ENCODE measurements around the gene CEL.

CEL gene

DNA sequence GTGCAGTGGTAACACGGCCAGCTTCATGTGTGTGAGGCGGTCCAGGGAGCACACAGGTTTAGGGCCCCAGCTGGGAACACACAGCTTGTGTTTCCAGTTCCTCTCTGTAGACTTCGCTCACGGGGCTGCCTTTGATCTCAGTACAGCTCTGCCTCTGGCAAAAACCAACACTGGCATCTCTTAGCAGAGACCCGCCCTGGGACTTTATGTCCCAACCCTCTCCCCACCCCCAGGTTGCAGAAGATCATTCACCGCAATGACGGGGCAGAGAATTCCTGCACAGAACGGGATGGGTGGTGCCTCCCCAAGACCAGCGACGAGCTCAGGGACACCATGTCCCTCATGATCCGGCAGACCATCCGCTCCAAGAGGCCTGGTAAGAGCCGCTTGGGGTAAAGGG, 5.2 kb upstream of the CEL start:
- Histone ChIP-seq H3K27ac (ENCODE audit: low read length) (no peak overlapping the region), H3K9me3 (ENCODE audit: insufficient read depth, low read length) (no peaks in the 10 kb centered on the region), H3K4me3 (ENCODE audit: low read length) (no peak overlapping the region), H3K4me1 (ENCODE audit: low read length) (no peaks in the 10 kb centered on the region), H3K9ac (ENCODE audit: low read length) (no peak overlapping the region), H3K36me3 (replicated peaks; ENCODE audit: low read depth, low read length) (peaks cover 20% of the 10 kb centered on the region), H3K4me2 (ENCODE audit: low read length) (no peak overlapping the region), H3K79me2 (ENCODE audit: low read length) (no peaks in the 10 kb centered on the region), H4K20me1 (ENCODE audit: insufficient read depth, low read length) (no peaks in the 10 kb centered on the region), H3K27me3 (ENCODE audit: low read depth, low read length) (no peaks in the 10 kb centered on the region), H2AFZ (ENCODE audit: low read depth, low read length) (no peak overlapping the region)
- no peak for TF ChIP-seq EZH2phosphoT487 (IDR thresholded peaks at IDR 0.05; ENCODE audit: low read depth)

DNA sequence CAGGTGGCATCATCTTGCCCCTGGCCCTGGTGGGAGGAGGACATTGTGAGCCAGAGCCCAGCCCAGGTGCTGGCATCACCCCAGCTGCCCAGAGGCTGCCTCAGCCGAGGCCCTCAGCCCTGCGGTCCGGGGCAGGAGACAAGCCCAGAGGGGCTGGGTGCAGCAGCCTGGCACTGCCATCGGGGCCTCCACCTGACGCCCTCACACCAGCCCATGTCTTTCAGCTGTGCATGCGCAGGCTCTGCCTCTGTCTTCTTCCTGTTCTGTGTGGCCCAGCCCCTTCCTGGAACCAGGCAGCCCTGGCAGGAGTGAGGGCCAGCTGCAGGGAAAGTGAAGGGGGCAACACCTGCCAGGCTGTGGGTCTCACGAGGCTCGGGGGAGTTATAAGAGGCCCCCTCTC, 4.8 kb upstream of the CEL start:
- no peaks in the 10 kb centered on the region for H3K4me1 ChIP-seq (ENCODE audit: low read length)
- H3K36me3 ChIP-seq (replicated peaks; ENCODE audit: low read depth, low read length): peaks cover 16% of the 10 kb centered on the region
- no peak overlapping the region for H3K27ac ChIP-seq (ENCODE audit: low read length)

DNA sequence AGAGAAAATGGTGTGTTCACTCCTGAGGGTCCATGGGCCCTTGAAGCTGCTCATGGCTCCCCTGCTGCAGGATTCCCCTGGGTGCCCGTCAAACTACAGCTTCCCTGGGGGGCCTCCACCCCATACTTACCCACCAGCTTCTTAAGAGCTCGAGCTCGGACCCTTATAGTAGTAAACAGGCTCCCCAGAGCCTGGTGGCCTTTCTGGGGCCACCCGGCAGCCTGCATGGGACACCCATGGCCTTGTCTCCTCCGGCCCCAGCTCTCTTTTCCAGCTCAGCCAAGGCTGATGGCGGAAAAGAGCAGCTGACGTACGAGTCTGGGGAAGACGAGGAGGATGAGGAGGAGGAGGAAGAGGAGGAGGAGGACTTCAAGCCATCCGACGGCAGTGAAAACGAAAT, 4.2 kb upstream of the CEL start:
- Histone ChIP-seq H3K9me3 (ENCODE audit: insufficient read depth, low read length) (no peaks in the 10 kb centered on the region), H3K4me3 (ENCODE audit: low read length) (no peak overlapping the region), H3K4me2 (ENCODE audit: low read length) (no peak overlapping the region), H3K36me3 (replicated peaks; ENCODE audit: low read depth, low read length) (peaks cover 13% of the 10 kb centered on the region), H3K79me2 (ENCODE audit: low read length) (no peaks in the 10 kb centered on the region), H3K9ac (ENCODE audit: low read length) (no peak overlapping the region), H2AFZ (ENCODE audit: low read depth, low read length) (no peak overlapping the region), H3K27ac (ENCODE audit: low read length) (no peak overlapping the region), H3K27me3 (ENCODE audit: low read depth, low read length) (no peaks in the 10 kb centered on the region), H4K20me1 (ENCODE audit: insufficient read depth, low read length) (no peaks in the 10 kb centered on the region), H3K4me1 (ENCODE audit: low read length) (no peaks in the 10 kb centered on the region)
- no peak for TF ChIP-seq EZH2phosphoT487 (IDR thresholded peaks at IDR 0.05; ENCODE audit: low read depth)
- TF ChIP-seq, protein P1, sequence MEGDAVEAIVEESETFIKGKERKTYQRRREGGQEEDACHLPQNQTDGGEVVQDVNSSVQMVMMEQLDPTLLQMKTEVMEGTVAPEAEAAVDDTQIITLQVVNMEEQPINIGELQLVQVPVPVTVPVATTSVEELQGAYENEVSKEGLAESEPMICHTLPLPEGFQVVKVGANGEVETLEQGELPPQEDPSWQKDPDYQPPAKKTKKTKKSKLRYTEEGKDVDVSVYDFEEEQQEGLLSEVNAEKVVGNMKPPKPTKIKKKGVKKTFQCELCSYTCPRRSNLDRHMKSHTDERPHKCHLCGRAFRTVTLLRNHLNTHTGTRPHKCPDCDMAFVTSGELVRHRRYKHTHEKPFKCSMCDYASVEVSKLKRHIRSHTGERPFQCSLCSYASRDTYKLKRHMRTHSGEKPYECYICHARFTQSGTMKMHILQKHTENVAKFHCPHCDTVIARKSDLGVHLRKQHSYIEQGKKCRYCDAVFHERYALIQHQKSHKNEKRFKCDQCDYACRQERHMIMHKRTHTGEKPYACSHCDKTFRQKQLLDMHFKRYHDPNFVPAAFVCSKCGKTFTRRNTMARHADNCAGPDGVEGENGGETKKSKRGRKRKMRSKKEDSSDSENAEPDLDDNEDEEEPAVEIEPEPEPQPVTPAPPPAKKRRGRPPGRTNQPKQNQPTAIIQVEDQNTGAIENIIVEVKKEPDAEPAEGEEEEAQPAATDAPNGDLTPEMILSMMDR (IDR thresholded peaks at IDR 0.05; ENCODE audit: low read depth, low read length): no peak

More for the DNA sequence above, 4.8 kb upstream of the CEL start:
- H3K27me3 ChIP-seq (ENCODE audit: low read depth, low read length): no peaks in the 10 kb centered on the region
- TF ChIP-seq, protein P1 (IDR thresholded peaks at IDR 0.05; ENCODE audit: low read depth, low read length): no peak
- TF ChIP-seq EZH2phosphoT487 (IDR thresholded peaks at IDR 0.05; ENCODE audit: low read depth): no peak
- no peak overlapping the region for H2AFZ ChIP-seq (ENCODE audit: low read depth, low read length)
- H3K4me2 ChIP-seq (ENCODE audit: low read length): no peak overlapping the region
- no peaks in the 10 kb centered on the region for H3K79me2 ChIP-seq (ENCODE audit: low read length)
- H4K20me1 ChIP-seq (ENCODE audit: insufficient read depth, low read length): no peaks in the 10 kb centered on the region
- no peak overlapping the region for H3K4me3 ChIP-seq (ENCODE audit: low read length)
- no peaks in the 10 kb centered on the region for H3K9me3 ChIP-seq (ENCODE audit: insufficient read depth, low read length)
- no peak overlapping the region for H3K9ac ChIP-seq (ENCODE audit: low read length)

DNA sequence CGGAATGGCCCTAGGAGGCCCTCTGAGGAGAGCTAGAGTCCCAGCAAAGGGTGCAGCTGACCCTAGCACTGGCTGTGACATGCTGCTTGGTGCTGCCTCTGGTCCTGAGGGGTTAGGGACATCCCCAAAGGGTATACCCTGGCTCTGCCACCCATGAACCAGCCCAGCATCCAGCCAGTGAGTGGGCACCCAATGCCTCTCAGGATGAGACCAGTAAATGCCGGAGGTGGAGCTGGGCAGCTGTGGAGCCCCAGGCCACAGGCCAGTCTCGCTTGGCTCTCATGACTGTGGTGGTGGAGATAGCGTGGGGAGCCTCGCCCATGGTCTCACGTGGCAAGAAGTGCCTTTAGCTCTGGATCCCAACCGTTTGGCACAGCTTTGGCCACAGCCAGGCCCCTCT, 3.7 kb upstream of the CEL start:
- H3K27me3 ChIP-seq (ENCODE audit: low read depth, low read length): no peaks in the 10 kb centered on the region
- H3K9me3 ChIP-seq (ENCODE audit: insufficient read depth, low read length): no peaks in the 10 kb centered on the region
- no peaks in the 10 kb centered on the region for H4K20me1 ChIP-seq (ENCODE audit: insufficient read depth, low read length)
- H3K79me2 ChIP-seq (ENCODE audit: low read length): no peaks in the 10 kb centered on the region
- H2AFZ ChIP-seq (ENCODE audit: low read depth, low read length): no peak overlapping the region
- H3K9ac ChIP-seq (ENCODE audit: low read length): no peak overlapping the region
- H3K4me3 ChIP-seq (ENCODE audit: low read length): no peak overlapping the region
- H3K36me3 ChIP-seq (replicated peaks; ENCODE audit: low read depth, low read length): peaks cover 13% of the 10 kb centered on the region
- H3K27ac ChIP-seq (ENCODE audit: low read length): no peak overlapping the region
- no peaks in the 10 kb centered on the region for H3K4me1 ChIP-seq (ENCODE audit: low read length)
- H3K4me2 ChIP-seq (ENCODE audit: low read length): no peak overlapping the region
- no peak for TF ChIP-seq EZH2phosphoT487 (IDR thresholded peaks at IDR 0.05; ENCODE audit: low read depth)
- TF ChIP-seq, protein P1 (IDR thresholded peaks at IDR 0.05; ENCODE audit: low read depth, low read length): no peak
